GM19397 (cell line): Measurements from ENCODE around the gene TTC33.

ENCODE experiments used
- ATAC-seq: cut with Tn5 transposase; IDR thresholded peaks from one replicate; pipeline ENCODE4 v1.9.1; 2021; ENCODE audit warnings: mild to moderate bottlenecking, moderate library complexity; ENCODE audit not compliant: unreplicated experiment

Gene TTC33

DNA sequence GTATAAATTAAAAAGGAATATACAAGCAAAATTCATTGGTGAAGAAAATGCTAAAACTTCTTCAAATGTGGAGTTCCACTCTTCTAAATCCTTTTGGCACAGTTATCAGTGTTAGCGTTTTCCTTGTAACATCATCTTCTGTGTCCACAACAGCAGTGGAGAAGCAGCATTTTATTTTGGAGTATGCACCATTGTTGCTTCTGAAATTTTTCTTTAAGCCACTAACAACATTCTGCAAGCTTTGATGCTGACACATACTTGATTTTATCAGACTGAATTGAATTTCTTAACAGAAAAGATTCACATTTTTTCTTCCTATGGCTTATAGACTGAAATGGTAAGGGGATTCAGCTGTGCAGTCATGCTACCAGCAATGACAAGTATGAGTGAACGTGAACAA lies 136.8 kb downstream of the TTC33 start:
- no peak for ATAC-seq

DNA sequence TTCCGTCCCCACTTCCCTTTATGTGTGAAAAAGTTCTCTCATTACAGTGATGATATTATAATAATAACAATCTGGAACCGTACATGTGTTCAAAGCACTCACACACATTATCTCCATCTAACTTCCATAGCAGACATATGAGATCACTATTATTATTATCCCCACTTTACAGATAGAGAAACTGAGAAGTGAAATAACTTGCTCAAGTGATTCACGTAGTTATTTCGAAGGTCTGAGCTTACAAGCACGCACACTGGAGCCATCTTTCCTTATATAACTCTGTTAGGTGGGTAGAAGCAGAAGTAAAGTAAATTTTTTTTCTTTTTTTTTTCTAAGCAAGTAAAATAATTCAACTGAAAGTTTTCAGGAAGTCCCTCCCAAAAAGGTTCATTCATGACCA lies 139.0 kb downstream of the TTC33 start:
- no peak for ATAC-seq

DNA sequence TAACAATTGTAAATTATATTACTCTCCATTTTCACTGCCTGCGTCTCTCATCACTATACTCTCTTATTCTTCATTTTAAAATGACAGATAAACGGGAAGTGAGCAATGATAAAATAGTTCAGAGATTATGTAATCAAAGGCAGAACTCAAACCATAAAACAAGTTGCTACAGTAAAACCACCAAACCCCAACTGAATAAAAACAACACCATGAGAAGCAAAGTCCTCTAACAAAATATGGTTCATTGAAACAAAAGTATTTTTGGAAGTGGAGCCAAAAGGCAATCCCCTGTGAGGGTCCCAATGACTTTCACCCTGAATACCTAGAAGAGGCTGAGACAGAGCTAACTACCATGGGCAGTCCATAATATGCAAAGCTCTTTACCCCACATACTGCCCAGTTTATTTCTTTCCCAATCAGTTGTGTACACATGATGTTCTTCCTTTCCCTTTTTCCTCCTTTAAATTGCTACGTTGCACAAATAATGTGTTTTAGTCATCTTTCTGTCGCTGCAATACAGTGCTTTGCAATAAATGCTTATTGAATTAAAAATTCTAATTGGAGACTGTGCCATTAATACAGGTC lies 140.1 kb downstream of the TTC33 start:
- ATAC-seq = no peak

DNA sequence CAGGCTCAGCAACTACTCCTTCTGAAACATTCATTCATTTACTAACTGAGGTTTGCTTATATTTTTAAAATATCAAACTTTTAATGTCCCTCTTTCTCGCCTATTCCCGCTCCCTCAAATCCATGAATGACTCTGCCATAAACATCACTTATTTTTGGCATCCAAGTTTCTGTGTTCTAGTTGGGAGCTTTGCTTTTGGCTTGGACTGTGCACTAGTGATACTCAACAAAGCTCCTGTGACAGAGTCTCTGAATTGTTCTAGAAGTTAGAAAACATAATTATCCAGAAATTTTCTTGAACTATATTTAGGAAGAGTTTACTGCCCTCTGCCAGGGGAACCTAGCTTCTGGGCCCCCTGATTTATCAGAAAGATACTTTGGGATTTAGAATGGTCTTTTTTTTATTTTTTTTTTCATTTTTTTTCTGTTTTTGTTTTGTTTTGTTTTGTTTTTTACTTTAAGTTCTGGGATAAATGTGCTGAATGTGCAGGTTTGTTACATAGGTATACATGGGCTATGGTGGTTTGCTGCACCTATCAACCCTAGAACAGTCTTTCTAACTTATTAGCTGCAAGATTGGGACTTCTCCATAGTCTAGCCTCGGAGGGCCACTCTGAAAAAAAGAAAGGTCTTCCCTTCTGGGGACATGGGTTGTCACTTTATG lies 140.7 kb downstream of the TTC33 start:
- ATAC-seq = no peak

DNA sequence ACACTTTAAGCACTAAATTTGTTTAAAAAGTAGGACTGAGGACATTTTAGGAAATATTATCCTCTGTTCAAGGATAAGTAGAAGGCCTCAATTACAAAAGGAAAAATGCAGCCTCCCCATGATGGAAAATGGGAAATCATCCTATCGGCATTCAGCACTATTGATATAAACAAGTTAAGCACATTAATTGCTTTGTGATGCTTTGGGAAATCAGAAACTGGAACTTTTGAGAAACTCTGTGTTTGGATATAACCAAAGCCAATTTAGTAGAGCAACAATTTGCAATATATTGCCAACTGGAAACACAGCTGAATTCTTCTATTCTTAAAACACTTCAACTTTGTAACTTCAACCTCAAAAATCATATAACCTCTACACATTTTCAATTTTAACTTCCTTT lies 141.3 kb downstream of the TTC33 start:
- ATAC-seq = no peak

DNA sequence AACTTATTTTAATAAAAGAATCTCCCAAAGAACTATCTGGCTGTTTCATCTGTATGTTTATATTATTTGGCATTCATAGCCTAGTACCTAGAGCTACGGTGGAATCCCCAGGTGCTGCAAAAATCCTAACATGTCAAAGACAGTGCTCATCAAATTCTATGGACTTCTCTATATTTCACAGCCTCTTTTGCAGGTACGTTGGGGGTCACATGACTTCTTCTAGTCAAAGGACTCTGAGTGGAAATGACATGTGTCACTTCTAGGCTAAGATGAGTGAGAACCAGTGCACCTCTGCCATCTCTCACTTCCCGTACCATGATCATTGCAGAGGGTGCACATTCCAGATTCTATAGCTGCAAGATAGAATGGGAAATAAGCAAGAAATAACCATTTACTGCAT lies 148.6 kb downstream of the TTC33 start:
- ATAC-seq = no peak

DNA sequence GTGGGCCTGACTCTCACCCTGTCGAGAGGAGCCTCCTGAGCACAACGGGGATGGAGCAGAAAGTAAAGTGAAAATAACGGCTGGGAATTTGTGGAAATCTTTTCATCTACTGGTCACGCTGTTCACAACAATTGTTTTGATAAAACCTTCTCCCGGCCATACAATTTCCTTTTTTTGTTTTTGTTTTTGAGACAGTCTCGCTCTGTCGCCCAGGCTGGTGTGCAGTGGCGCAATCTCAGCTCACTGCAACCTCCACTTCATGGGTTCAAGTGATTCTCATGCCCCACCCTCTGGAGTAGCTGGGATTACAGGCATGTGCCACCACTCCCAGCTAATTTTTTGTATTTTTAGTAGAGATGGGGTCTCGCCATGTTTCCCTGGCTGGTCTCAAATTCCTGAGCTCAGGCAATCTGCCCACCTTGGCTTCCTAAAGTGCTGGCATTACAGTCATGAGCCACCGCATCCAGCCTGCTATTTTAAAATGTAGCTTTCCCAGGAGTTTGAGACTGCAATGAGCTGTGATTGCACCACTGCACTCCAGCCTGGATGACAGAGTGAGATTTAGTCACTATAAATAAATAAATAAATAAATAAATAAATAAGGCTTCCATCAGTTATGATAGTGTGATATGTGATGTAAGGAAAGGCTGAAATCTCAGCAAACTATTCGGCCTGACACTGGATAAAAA lies 149.5 kb downstream of the TTC33 start:
- ATAC-seq = no peak

DNA sequence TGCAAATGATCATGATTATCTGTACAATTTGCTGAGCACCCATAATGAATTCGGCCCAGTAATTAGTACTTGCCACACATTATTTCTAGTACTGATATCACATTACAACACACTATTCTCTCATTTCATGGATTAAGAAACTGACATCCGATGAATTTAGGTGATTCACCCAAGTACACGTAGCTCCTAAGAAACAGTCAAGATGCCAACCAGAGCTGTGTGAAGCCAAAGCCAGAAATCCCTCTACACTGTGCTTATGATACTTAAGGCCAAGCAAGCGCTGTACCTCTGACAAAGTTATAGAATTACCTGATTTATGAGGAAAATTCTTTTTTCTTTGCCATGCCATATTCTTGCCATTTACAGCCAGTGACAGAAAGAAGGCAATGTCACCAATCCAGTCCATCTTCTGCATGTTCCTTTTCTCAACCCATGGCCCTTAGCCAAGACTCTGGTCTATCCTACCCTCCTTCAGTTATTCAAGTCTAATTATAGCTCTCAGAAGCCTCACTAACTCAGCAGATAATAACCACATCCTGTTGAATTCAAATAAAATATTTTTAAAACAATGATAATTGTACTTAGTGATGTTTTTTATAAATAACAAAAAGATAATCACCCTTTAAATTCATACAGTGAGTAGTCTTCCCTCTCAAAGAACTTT lies 150.3 kb downstream of the TTC33 start:
- no peak for ATAC-seq

DNA sequence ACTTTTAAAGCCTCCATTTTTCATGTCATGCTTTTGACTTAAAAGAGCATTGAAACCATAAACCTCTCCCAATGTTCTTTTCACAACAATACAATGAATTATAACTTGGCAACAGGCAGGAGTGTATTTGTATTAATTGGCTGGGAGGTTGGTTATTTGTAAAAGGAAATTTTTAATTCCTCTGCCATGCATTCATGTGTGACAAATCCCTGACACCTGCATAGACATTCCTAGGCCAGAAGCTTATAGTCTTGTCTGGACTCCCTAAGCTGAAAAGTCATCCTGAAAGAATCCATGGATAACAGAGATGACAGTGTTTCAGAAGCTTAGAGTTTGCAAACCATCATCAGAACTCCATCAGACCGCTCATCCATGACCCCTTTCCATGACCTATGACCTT lies 152.4 kb downstream of the TTC33 start:
- no peak for ATAC-seq

DNA sequence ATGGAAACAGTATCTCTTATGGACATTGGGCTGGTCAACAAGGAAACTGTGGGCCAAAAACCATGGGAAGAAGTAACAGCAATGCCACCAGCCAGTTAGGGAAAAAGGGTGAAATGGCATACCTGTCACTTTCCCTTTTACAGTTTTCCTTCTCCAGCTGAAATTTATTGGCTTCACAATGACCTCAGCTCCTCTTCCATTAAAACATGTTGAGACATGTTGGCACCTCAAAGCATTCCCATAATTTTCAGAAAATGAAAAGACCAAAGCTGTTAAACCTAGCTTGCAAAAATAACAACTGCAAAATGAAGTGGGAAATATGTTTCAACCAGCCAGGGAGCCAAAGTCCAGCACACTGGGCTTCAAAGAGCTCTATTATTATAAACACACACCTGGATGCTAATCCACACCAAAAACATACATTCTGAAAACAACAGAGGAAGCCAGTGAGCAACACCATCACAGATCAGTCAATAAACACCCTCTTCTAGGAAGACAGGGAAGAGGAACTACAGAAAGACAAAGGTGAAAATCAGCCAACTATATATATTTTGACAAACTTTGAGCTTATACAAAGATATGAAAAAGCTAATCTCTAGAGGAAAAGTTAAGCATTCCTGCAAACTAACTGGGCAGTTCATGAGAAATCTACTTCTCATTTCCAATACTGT lies 154.4 kb downstream of the TTC33 start:
- ATAC-seq = no peak

DNA sequence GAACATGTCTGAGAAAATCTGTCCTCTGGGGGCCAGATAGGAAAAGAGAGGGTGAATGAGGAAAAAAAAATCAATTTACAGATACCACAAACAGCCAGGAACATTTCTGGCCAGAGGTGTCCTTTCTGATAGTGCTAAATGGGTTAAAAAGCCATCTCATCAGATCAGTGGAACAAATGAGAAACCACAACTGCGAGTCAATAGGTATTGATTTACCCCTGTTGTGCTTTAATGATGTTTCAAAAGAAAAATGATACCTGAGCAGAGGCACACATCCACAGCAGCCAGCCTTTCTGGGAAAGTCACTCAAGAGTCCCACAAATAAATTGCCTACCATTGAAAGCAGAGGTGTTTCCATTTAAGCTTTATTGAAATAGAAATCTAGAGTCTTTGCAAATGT lies 155.4 kb downstream of the TTC33 start:
- ATAC-seq = no peak

DNA sequence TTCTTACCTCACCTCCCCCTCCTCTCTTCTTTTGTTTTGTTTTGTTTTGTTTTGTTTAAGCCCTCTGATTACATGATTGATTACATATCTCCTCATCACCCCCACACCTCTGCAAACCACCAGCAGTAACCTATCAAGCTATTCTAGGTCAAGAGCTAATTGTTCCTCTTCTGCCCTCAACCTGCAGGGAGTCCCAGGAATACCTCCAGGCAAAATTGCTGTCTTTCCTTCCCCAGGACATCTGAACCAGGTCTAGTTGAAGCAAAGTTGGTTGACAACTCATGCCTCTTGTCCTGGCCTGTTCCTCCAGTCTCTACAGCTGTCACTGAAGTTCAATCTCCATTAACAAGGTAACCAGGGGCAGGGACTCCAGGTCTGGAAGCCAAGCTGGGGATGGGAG lies 156.1 kb downstream of the TTC33 start:
- ATAC-seq = no peak

DNA sequence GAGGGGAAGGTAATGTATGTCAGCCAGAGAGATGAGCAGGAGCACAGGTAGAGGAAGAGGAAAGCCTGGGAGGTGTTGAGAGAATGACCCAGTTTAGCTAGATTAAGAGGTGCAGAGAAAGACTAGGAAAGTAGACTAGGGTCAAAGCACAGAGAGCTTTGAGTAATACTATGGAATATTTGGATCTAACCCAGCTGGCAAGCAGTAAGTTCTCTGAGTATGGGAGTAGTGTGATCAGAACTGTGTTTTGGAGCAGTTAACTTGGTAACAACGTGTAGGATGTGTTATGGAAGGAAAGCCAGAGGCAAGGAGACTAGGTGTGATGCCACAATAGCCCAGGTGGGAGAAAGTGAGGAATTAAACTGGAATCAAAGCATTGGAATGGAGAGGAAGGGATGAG lies 160.9 kb downstream of the TTC33 start:
- no peak for ATAC-seq

DNA sequence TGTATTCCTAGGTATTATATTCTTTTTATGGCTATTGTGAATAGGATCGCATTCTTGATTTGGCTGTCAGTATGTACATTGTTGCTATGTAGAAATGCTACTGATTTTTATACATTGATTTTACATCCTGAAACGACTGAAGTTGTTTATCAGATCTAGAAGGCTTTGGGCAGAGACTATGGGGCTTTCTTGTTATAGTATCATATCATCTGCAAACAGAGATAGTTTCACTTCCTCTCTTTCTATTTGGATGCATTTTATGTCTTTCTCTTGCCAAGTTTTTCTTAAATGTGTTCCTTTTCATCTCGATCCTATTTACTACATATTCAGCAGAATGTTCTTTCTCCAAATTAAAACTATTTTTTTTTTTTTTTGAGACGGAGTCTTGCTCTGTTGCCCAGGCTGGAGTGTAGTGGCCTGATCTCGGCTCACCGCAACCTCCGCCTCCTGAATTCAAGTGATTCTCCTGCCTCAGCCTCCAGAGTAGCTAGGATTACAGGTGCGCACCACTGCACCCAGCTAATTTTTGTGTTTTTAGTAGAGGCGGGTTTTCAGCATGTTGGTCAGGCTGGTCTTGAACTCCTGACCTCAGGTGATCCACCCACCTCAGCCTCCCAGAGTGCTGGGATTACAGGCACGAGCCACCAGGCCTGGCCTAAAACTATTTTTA lies 163.9 kb downstream of the TTC33 start:
- ATAC-seq = peak; percentile 85

DNA sequence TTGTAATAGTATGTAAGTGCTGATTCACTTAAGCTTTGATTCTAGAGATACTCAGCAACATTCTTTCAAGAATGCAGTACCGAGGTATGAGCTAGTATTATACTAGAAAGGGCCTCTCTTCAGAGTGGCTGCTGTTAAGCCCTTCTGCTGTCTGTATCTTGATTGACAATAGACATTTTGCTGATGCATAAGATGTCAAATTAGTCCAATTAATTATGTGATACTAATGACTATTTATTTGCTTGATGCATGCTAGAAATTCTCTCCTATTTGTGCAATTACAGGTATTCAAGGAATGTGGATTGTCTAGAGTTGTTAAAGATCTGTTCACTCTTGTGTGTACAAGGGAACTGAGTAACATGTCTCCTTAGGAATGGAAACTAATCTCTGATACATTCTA lies 168.4 kb downstream of the TTC33 start:
- no peak for ATAC-seq

DNA sequence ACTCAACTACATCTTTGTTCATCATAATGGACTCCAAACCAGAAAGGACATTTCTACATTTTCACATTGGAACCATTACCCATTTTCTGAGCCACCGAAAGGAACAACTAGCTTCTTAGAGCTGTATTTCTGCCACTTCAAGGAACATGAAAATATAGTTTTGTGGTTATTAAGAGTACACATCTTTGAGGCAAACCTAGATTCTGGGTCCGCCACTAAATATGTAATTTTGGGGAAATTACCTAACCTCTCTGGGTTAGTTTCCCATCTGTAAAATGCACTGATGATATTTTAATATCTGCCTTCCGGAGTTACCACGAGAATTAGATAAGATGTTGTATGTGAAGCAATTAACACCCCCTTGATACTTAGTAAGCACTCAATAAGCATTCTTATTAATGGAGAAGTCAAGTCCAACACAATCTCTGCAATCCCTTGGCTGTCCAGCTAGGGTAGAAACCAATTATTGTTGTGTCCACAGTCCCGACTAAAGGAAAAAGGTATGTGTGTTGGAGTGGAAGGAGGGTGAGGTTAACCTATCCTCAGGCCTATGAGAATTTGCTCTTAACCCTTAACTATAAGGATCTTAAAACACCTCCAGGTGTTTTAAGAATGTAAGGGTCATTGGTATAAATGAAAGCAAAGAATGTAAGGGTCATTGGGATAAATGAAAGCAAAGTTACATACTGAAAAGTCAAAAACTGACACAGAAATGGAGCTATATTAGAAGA lies 170.1 kb downstream of the TTC33 start:
- no peak for ATAC-seq

DNA sequence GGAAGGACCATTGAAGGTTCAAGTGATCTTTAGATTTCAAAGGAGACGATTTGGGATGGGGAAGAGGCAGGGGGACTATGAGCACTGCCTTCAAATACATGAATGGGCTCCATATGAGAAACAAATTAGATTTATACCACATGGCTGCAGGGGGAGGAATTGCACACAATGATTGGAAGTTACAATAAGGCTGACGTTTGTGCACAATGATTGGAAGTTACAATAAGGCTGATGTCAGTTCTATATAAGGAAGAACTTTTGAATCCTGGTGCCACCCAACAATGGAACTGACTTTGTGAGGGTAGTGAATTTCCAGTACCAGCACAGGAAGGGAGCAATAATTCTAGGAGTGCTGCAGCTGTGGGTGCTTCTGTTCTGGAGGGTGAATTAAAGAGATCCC lies 171.7 kb downstream of the TTC33 start:
- no peak for ATAC-seq

DNA sequence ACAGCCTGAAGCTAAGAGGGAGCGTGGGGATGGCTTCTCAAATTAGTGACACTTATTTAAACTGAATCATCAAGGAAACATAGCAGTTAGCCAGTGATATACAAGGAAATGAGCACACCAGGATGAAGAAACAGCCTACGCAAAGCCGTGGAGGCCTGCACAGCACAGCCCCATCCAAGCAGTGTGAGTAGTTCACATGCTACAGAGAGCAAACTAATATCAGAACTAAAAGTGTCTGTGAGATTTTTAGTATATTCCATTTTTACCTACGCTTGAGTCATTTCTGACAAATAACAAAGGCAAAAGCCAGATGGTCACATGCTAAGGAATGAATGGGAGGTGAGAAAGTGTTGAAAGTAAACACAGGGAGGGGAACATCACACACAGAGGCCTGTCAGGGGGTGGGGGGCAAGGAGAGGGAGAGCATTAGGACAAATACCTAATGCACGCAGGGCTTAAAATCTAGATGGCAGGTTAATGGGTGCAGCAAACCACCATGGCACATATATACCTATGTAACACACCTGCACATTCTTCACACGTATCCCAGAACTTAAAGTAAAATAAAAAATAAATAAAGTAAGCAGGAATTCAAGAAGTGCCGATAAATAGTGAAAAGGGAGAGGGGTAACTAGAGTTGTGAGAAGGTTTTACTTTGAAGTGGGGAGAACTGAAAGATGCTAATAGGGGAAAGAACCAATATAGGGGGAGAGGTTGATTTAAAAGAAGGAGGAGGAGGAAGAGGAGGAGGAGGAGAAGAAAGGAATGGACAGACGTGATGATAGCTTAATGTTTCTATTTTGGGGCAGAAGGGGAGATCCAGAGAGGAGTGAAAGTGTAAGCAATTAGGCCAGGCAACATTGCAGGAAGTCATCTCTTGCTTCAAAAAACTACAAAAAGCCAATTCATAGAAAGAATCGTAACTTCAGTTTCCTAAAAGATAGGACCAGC lies 177.0 kb downstream of the TTC33 start:
- peak; percentile 83 for ATAC-seq

DNA sequence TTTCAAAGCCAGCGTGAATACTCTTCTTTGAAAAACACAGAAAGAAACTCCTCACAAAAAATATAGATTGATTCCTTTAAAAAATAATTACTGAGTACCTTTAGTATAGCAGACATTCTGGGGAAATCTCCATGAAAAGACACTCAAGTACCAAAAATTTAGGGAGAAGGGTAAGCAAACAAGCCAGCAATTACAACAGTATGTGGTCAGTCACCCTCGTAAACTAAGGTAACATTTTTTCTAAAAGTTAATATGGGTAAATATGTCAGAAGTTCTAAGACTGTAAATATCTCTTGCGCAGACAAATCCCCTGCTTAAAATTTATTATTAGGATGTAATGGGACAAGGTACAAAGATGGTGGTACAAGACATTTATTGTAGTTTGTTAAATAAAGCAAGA lies 178.0 kb downstream of the TTC33 start:
- no peak for ATAC-seq
